DND-41 (cell line): ENCODE measurements around the gene UGP2.
A peak's percentile ranks its signal among the peaks of the same experiment; 100 is the strongest.

Source experiments
- ATAC-seq: fragments of 200-7000 bp; cut with Tn5 transposase; 3 replicates; pipeline ENCODE4 v1.9.1; 2021; ENCODE audit warnings: low read depth; ENCODE audit not compliant: insufficient read depth
- DNase-seq: peaks from one replicate; pipeline ENCODE4 v3.0.0-alpha.2; 2020
- H2AFZ ChIP-seq: 2 replicates; pipeline ENCODE4 v1.6.0; 2012; ENCODE audit warnings: low read depth, low read length
- H3K27ac ChIP-seq: 2 replicates; pipeline ENCODE4 v1.5.1; 2012; ENCODE audit warnings: low read length, inconsistent platforms
- H3K27me3 ChIP-seq: fragments of 200-600 bp; sonication (generic); 2 replicates; pipeline ENCODE4 v1.6.0; 2012; ENCODE audit warnings: low read length, mild to moderate bottlenecking, inconsistent platforms; ENCODE audit not compliant: insufficient read depth, poor library complexity
- H3K36me3 ChIP-seq: 2 replicates; pipeline ENCODE4 v1.5.1; 2012; ENCODE audit warnings: low read length, inconsistent platforms; ENCODE audit not compliant: insufficient read depth
- H3K4me1 ChIP-seq: 2 replicates; pipeline ENCODE4 v1.5.1; 2012; ENCODE audit warnings: mild to moderate bottlenecking, low read length; ENCODE audit not compliant: insufficient read depth
- H3K4me2 ChIP-seq: 2 replicates; pipeline ENCODE4 v1.6.0; 2012; ENCODE audit warnings: mild to moderate bottlenecking, moderate library complexity, low read length, inconsistent platforms; ENCODE audit not compliant: insufficient read depth
- H3K4me3 ChIP-seq, 2 experiments: fragments of 200-600 bp in 1 of 2; shearing (Covaris generic) in 1 of 2; 2 replicates each; pipeline ENCODE4 v1.5.1; 2012 to 2016; ENCODE audit warnings: inconsistent platforms in 2 of 2, low read length in 2 of 2, mild to moderate bottlenecking in 2 of 2, low read depth in 1 of 2, moderate library complexity in 1 of 2
- H3K79me2 ChIP-seq: 2 replicates; pipeline ENCODE4 v1.6.0; 2012; ENCODE audit warnings: low read length, inconsistent platforms; ENCODE audit not compliant: insufficient read depth
- H3K9ac ChIP-seq: 2 replicates; pipeline ENCODE4 v1.6.0; 2012; ENCODE audit warnings: low read depth, mild to moderate bottlenecking, inconsistent platforms, low read length, moderate library complexity
- H3K9me3 ChIP-seq: 2 replicates; pipeline ENCODE4 v1.5.1; 2012; ENCODE audit warnings: low read length, moderate library complexity, mild to moderate bottlenecking, inconsistent platforms; ENCODE audit not compliant: insufficient read depth, severe bottlenecking
- H4K20me1 ChIP-seq: 2 replicates; pipeline ENCODE4 v1.6.0; 2012; ENCODE audit warnings: low read length; ENCODE audit not compliant: insufficient read depth
- EZH2 ChIP-seq: IDR thresholded peaks from 3 replicates; pipeline ENCODE4 v1.6.1; 2012; ENCODE audit warnings: borderline replicate concordance, low read depth, mild to moderate bottlenecking, moderate library complexity, low read length, inconsistent platforms; ENCODE audit not compliant: severe bottlenecking
- TF ChIP-seq, protein P1 (sequence below): IDR thresholded peaks from 2 replicates; pipeline ENCODE4 v1.5.1; 2012; ENCODE audit warnings: borderline replicate concordance, low read length, moderate library complexity, mild to moderate bottlenecking; ENCODE audit not compliant: poor library complexity, severe bottlenecking; ENCODE audit errors: extremely low read depth

Gene UGP2

DNA sequence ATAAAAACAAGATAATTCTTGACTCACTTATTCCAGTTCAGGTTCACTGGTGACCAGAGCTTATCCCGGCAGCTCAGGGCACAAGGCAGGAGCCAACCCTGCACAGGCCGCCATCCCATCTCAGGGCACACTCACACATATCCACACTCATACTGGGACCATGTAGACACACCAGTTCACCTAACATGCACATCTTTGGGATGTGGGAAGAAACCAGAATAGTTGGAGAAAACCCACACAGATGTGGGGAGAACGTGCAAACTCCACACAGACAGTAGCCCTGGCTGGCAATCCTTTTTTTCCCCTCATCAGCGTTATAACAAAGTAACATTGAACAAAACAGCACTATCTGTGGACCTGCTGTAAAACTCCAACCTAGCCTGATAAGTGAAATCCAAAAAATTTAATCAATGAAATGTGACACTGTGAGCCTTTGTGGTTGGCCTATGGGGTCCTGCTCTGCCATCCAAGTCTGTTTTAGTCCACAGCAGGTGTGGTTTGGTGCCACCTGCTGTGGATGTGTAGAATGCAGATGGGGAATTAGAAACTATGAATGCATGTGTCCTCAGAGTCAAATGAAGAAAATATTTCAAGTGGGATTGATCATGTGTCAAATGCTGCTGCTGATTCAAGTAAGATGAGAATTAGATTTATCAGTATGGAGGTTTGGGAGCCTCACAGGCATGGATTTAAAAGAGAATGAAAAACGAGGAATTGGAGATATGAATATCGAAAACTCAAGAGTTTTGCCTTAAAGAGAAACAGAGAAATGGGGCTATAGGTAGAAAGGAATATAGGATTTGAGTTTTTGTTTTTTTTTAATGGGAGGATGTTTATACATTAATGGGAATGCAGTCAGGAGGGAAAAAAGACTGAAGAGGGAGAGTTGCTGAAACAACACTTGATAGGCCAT, 47.0 kb downstream of the UGP2 start:
- H3K36me3 ChIP-seq = peaks cover 100% of the 10 kb centered on the region
- no peak overlapping the region for H3K4me3 ChIP-seq
- H3K4me2 ChIP-seq = no peak overlapping the region
- H3K27ac ChIP-seq = peak overlapping the region; percentile 54
- peaks cover 13% of the 10 kb centered on the region for H3K79me2 ChIP-seq
- peak; percentile 90 for ATAC-seq
- H3K27me3 ChIP-seq = no peaks in the 10 kb centered on the region
- H3K4me1 ChIP-seq = no peaks in the 10 kb centered on the region
- no peak overlapping the region for H2AFZ ChIP-seq
- DNase-seq = peak; percentile 70
- H3K9ac ChIP-seq = no peak overlapping the region
- H3K9me3 ChIP-seq = no peaks in the 10 kb centered on the region
- H4K20me1 ChIP-seq = peaks cover 7% of the 10 kb centered on the region; the same call in 1 of the 2 replicates
- TF ChIP-seq EZH2 = no peak
- TF ChIP-seq, protein P1, sequence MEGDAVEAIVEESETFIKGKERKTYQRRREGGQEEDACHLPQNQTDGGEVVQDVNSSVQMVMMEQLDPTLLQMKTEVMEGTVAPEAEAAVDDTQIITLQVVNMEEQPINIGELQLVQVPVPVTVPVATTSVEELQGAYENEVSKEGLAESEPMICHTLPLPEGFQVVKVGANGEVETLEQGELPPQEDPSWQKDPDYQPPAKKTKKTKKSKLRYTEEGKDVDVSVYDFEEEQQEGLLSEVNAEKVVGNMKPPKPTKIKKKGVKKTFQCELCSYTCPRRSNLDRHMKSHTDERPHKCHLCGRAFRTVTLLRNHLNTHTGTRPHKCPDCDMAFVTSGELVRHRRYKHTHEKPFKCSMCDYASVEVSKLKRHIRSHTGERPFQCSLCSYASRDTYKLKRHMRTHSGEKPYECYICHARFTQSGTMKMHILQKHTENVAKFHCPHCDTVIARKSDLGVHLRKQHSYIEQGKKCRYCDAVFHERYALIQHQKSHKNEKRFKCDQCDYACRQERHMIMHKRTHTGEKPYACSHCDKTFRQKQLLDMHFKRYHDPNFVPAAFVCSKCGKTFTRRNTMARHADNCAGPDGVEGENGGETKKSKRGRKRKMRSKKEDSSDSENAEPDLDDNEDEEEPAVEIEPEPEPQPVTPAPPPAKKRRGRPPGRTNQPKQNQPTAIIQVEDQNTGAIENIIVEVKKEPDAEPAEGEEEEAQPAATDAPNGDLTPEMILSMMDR = peak; percentile 89

DNA sequence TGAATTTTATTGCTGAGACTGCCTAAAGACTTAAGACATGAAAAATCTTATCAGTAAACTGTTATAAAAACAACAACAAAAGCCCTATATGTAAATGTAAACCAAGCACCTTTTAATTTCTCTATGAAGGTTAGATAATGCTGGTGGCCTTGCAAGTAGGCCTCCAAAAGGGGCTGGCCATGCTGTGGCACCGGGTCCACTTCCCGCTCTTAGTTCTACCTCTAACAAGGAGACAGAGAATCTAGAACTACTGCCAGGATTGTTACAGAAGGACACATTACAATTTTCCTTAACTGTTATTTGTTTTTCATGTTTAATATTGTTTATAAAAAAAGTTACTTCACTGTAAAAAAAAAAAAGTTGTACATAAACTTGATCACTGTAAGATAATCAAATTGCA, 49.0 kb downstream of the UGP2 start:
- no peak for ATAC-seq
- TF ChIP-seq EZH2 = no peak
- TF ChIP-seq, protein P1 = no peak

DNA sequence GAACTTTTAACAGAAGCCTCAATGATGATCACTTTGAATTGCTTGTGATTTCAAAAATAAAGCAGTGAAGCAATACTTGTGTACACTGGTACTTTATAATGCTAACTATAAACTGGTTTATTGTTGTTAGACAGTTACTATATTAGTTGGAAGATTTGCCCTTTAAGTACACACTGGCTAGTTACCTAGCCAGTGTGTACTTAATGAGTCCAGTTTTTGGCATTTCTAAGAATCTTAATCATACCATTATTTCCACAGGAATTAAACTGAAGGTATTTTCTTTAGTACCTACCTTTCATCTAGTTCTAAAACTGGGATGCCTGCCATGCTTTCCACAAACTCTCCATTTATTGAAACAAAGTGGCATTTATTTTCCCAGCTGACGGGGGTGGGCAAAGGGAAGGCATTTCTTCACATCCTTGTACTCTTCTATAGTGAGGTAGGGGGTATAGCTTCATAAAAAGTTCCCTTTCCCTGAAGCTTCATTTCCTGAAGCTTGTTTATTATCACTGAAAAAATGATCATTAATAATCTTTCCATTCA, 49.9 kb downstream of the UGP2 start:
- peaks cover 90% of the 10 kb centered on the region for H3K36me3 ChIP-seq
- no peak overlapping the region for H2AFZ ChIP-seq
- no peak for ATAC-seq
- no peak overlapping the region; the same call in 1 of the 2 replicates for H3K27ac ChIP-seq
- no peak overlapping the region for H3K4me3 ChIP-seq
- H3K27me3 ChIP-seq = no peaks in the 10 kb centered on the region
- DNase-seq = no peak
- no peak overlapping the region for H3K4me2 ChIP-seq
- H3K4me1 ChIP-seq = no peaks in the 10 kb centered on the region
- no peaks in the 10 kb centered on the region for H3K9me3 ChIP-seq
- H3K79me2 ChIP-seq = no peaks in the 10 kb centered on the region; the same call in 1 of the 2 replicates
- no peak overlapping the region for H3K9ac ChIP-seq
- peaks cover 5% of the 10 kb centered on the region; the same call in 1 of the 2 replicates for H4K20me1 ChIP-seq
- TF ChIP-seq EZH2 = no peak
- TF ChIP-seq, protein P1 = no peak

More for the DNA sequence above, 49.0 kb downstream of the UGP2 start:
- H3K4me2 ChIP-seq = no peak overlapping the region
- H4K20me1 ChIP-seq = peaks cover 7% of the 10 kb centered on the region; the same call in 1 of the 2 replicates
- no peaks in the 10 kb centered on the region for H3K9me3 ChIP-seq
- no peak for DNase-seq
- no peaks in the 10 kb centered on the region for H3K4me1 ChIP-seq
- no peak overlapping the region for H3K4me3 ChIP-seq
- H3K27me3 ChIP-seq = no peaks in the 10 kb centered on the region
- H3K79me2 ChIP-seq = peaks cover under 1% of the 10 kb centered on the region; the same call in 1 of the 2 replicates
- H3K36me3 ChIP-seq = peaks cover 93% of the 10 kb centered on the region
- no peak overlapping the region for H2AFZ ChIP-seq
- H3K27ac ChIP-seq = no peak overlapping the region
- H3K9ac ChIP-seq = no peak overlapping the region
